IMR-90 (cell line): ENCODE data around the gene DTD1. TPM values are rescaled to one million over a fixed set of nuclear protein-coding genes. Genes with fewer than 3 reads are reported as not detected.

ENCODE experiments used
- ATAC-seq: fragments of 200-7000 bp; cut with Tn5 transposase; 2 replicates; pipeline ENCODE4 v1.9.1; 2020; ENCODE audit warnings: low read depth, mild to moderate bottlenecking, moderate library complexity
- BruUV-seq: library from RNA; stranded (reverse); fragments of 400-500 nt; replicated peaks from 2 replicates; lab custom pipeline; 2021; lab: Mats Ljungman, UMichigan
- CTCF ChIA-PET: fragments of 300-600 bp; formaldehyde crosslinking; extraction: SDS; loops from one replicate; lab custom pipeline; 2021; ENCODE audit warnings: antibody characterized with exemption; lab: Yijun Ruan, JAX
- POLR2A ChIA-PET: fragments of 300-600 bp; sonication (Branson Sonifier 250); formaldehyde crosslinking; loops from one replicate; lab custom pipeline; 2022; ENCODE audit warnings: antibody characterized with exemption; ENCODE audit not compliant: unreplicated experiment; lab: Charles Lee
- DNase-seq: peaks from one replicate; pipeline ENCODE4 v3.0.0; 2013
- H2AFZ ChIP-seq: replicated peaks from 2 replicates; pipeline ENCODE3; 2013; ENCODE audit warnings: low read length, mild to moderate bottlenecking; ENCODE audit not compliant: poor library complexity
- H2AK5ac ChIP-seq: 2 replicates; pipeline ENCODE4 v1.6.1; 2013; ENCODE audit warnings: low read depth, low read length, inconsistent platforms
- H2AK9ac ChIP-seq: replicated peaks from 2 replicates; pipeline ENCODE3; 2013; ENCODE audit warnings: mild to moderate bottlenecking, low read depth, low read length, moderate library complexity; ENCODE audit not compliant: poor library complexity
- H2BK120ac ChIP-seq: 2 replicates; pipeline ENCODE4 v1.6.1; 2013; ENCODE audit warnings: low read depth, low read length, inconsistent platforms
- H2BK15ac ChIP-seq: 3 replicates; pipeline ENCODE4 v1.6.1; 2013; ENCODE audit warnings: low read depth, low read length, inconsistent platforms
- H2BK20ac ChIP-seq: 2 replicates; pipeline ENCODE4 v1.6.1; 2013; ENCODE audit warnings: low read depth, mild to moderate bottlenecking, inconsistent platforms, low read length, moderate library complexity
- H2BK5ac ChIP-seq: 2 replicates; pipeline ENCODE4 v1.6.1; 2013; ENCODE audit warnings: mild to moderate bottlenecking, low read depth, low read length, inconsistent platforms; ENCODE audit not compliant: poor library complexity, severe bottlenecking
- H3K14ac ChIP-seq: replicated peaks from 2 replicates; pipeline ENCODE4 v1.6.1; 2013; ENCODE audit warnings: low read depth, low read length, inconsistent platforms
- H3K18ac ChIP-seq: 2 replicates; pipeline ENCODE4 v1.6.1; 2013; ENCODE audit warnings: low read depth, low read length, control low read depth
- H3K23ac ChIP-seq: 2 replicates; pipeline ENCODE4 v1.6.1; 2013; ENCODE audit warnings: low read depth, low read length, inconsistent platforms
- H3K27ac ChIP-seq: 2 replicates; pipeline ENCODE4 v1.5.1; 2013; ENCODE audit warnings: mild to moderate bottlenecking, control low read depth, low read length; ENCODE audit not compliant: insufficient read depth
- H3K27me3 ChIP-seq: 2 replicates; pipeline ENCODE4 v1.6.1; 2013; ENCODE audit warnings: low read length; ENCODE audit not compliant: control insufficient read depth, insufficient read depth
- H3K36me3 ChIP-seq: 2 replicates; pipeline ENCODE4 v1.6.1; 2013; ENCODE audit warnings: low read length, mixed read lengths; ENCODE audit not compliant: control insufficient read depth, insufficient read depth
- H3K4ac ChIP-seq: 2 replicates; pipeline ENCODE4 v1.6.1; 2013; ENCODE audit warnings: low read depth, low read length, inconsistent platforms
- H3K4me1 ChIP-seq: 2 replicates; pipeline ENCODE4 v1.6.1; 2013; ENCODE audit warnings: low read length, mixed read lengths; ENCODE audit not compliant: control insufficient read depth, insufficient read depth
- H3K4me2 ChIP-seq: 2 replicates; pipeline ENCODE4 v1.6.1; 2013; ENCODE audit warnings: low read depth, mild to moderate bottlenecking, control low read depth, low read length, moderate library complexity
- H3K4me3 ChIP-seq: 2 replicates; pipeline ENCODE4 v1.5.1; 2013; ENCODE audit warnings: low read depth, mild to moderate bottlenecking, control low read depth, low read length, moderate library complexity; ENCODE audit not compliant: insufficient read depth
- H3K56ac ChIP-seq: 2 replicates; pipeline ENCODE4 v1.6.1; 2013; ENCODE audit warnings: low read length, inconsistent platforms; ENCODE audit not compliant: insufficient read depth; ENCODE audit errors: extremely low read depth
- H3K79me1 ChIP-seq, 2 experiments: 2 replicates each; pipeline ENCODE4 v1.6.1; 2013; ENCODE audit warnings: low read length in 2 of 2, inconsistent platforms in 1 of 2, low read depth in 1 of 2
- H3K9ac ChIP-seq: 2 replicates; pipeline ENCODE4 v1.6.1; 2013; ENCODE audit warnings: low read depth, low read length, control low read depth
- H3K9me1 ChIP-seq: 2 replicates; pipeline ENCODE4 v1.6.1; 2013; ENCODE audit warnings: low read length, inconsistent platforms; ENCODE audit not compliant: insufficient read depth
- H3K9me3 ChIP-seq: 2 replicates; pipeline ENCODE4 v1.6.1; 2013; ENCODE audit warnings: low read length; ENCODE audit not compliant: control insufficient read depth, insufficient read depth
- H4K20me1 ChIP-seq: 2 replicates; pipeline ENCODE4 v1.6.1; 2013; ENCODE audit warnings: low read length, inconsistent platforms; ENCODE audit not compliant: insufficient read depth
- H4K5ac ChIP-seq: 2 replicates; pipeline ENCODE4 v1.6.1; 2013; ENCODE audit warnings: mild to moderate bottlenecking, low read depth, low read length, control low read depth
- H4K8ac ChIP-seq, 2 experiments: 2 replicates each; pipeline ENCODE4 v1.6.1; 2013; ENCODE audit warnings: low read depth in 2 of 2, low read length in 2 of 2, control low read depth in 1 of 2, inconsistent platforms in 1 of 2
- H4K91ac ChIP-seq: 2 replicates; pipeline ENCODE4 v1.6.1; 2013; ENCODE audit warnings: low read depth, low read length, inconsistent platforms; ENCODE audit not compliant: insufficient read depth
- BHLHE40 ChIP-seq: fragments of 150-350 bp; IDR thresholded peaks from 2 replicates; pipeline ENCODE4 v1.6.1; 2016; ENCODE audit warnings: mild to moderate bottlenecking, low read depth, low read length
- CEBPB ChIP-seq: IDR thresholded peaks from 2 replicates; pipeline ENCODE4 v1.6.1; 2012; ENCODE audit warnings: low read depth, low read length, improper control_type of control experiment
- CHD1 ChIP-seq: IDR thresholded peaks from 2 replicates; pipeline ENCODE4 v1.6.1; 2012; ENCODE audit warnings: low read depth, low read length, improper control_type of control experiment
- FOS ChIP-seq: fragments of 150-350 bp; IDR thresholded peaks from 2 replicates; pipeline ENCODE4 v1.6.1; 2016; ENCODE audit warnings: low read depth, low read length
- MAFK ChIP-seq: IDR thresholded peaks from 2 replicates; pipeline ENCODE4 v1.6.1; 2012; ENCODE audit warnings: low read depth, low read length, improper control_type of control experiment
- MAZ ChIP-seq: IDR thresholded peaks from 2 replicates; pipeline ENCODE4 v1.6.1; 2012; ENCODE audit warnings: low read depth, mild to moderate bottlenecking, low read length, improper control_type of control experiment, moderate library complexity, borderline replicate concordance
- MXI1 ChIP-seq: IDR thresholded peaks from 2 replicates; pipeline ENCODE4 v1.6.1; 2012; ENCODE audit warnings: low read depth, mild to moderate bottlenecking, low read length, moderate library complexity, borderline replicate concordance
- NFE2L2 ChIP-seq: fragments of 150-350 bp; IDR thresholded peaks from 2 replicates; pipeline ENCODE4 v1.6.1; 2016; ENCODE audit warnings: low read depth, mild to moderate bottlenecking, low read length
- POLR2A ChIP-seq: IDR thresholded peaks from 2 replicates; pipeline ENCODE4 v1.6.1; 2012; ENCODE audit warnings: mild to moderate bottlenecking, low read depth, low read length
- RAD21 ChIP-seq: IDR thresholded peaks from 2 replicates; pipeline ENCODE4 v1.6.1; 2012; ENCODE audit warnings: low read length, improper control_type of control experiment
- RCOR1 ChIP-seq: IDR thresholded peaks from 2 replicates; pipeline ENCODE4 v1.6.1; 2012; ENCODE audit warnings: mild to moderate bottlenecking, low read length, improper control_type of control experiment; ENCODE audit not compliant: insufficient replicate concordance
- RFX5 ChIP-seq: IDR thresholded peaks from 2 replicates; pipeline ENCODE4 v1.8.0; 2012; ENCODE audit warnings: low read depth, mild to moderate bottlenecking, low read length, moderate library complexity
- SMC3 ChIP-seq: fragments of 150-350 bp; IDR thresholded peaks from 2 replicates; pipeline ENCODE4 v1.6.1; 2016; ENCODE audit warnings: low read depth, mild to moderate bottlenecking, antibody characterized with exemption, low read length, moderate library complexity
- WGBS, 2 experiments: methylation state at CpG; one replicate each; pipeline versions ENCODE4 v1.1.5 to v1.1.7; 2013; ENCODE audit warnings: missing lambda C conversion rate in 2 of 2; ENCODE audit not compliant: insufficient read length in 1 of 2; ENCODE audit errors: extremely low coverage in 2 of 2; 5-methylcytosine and 5-hydroxymethylcytosine counted together
- dilution Hi-C: fragments of 300-500 bp; cut with HindIII; formaldehyde crosslinking; loops from one replicate; pipeline ENCODE4 v1.14.3; 2018; ENCODE audit warnings: low sequenced_read_pairs; ENCODE audit not compliant: unreplicated experiment
- in situ Hi-C: fragments of 300-500 bp; cut with MboI; formaldehyde crosslinking; loops from 3 replicates; pipeline ENCODE4 v1.14.3; 2019; ENCODE audit warnings: low sequenced_read_pairs, inconsistent platforms, mixed read lengths
- intact Hi-C: fragments of 100-400 bp; cut with micrococcal nuclease; formaldehyde crosslinking; loops from 2 replicates; pipeline ENCODE4 v1.10.0; 2022
- polyA plus RNA-seq, 3 experiments: library from polyadenylated mRNA; depleted of rRNA; stranded (reverse); fragments of >200 nt; gene quantifications; 2 replicates each; pipeline ENCODE4 v1.2.3, GENCODE V29; 2012; ENCODE audit warnings: low replicate concordance in 1 of 3
- total RNA-seq: library from RNA; depleted of rRNA; stranded (reverse); fragments of >200 nt; gene quantifications from 2 replicates; pipeline ENCODE4 v1.2.3, GENCODE V29; 2012
- TF ChIP-seq, protein P1 (sequence below): fragments of 150-350 bp; IDR thresholded peaks from 2 replicates; pipeline ENCODE4 v1.6.1; 2016; ENCODE audit warnings: low read depth, mild to moderate bottlenecking, low read length, moderate library complexity, borderline replicate concordance
- TF ChIP-seq, protein P2 (sequence below): fragments of 150-350 bp; IDR thresholded peaks from 2 replicates; pipeline ENCODE4 v1.6.1; 2017; ENCODE audit warnings: mild to moderate bottlenecking, antibody characterized with exemption, low read length, low read depth

The DTD1 gene
- total and polyA plus RNA-seq, 2 of the 4 experiments (the other 2 are of a cell fraction) = 73.1 to 101 TPM

DNA sequence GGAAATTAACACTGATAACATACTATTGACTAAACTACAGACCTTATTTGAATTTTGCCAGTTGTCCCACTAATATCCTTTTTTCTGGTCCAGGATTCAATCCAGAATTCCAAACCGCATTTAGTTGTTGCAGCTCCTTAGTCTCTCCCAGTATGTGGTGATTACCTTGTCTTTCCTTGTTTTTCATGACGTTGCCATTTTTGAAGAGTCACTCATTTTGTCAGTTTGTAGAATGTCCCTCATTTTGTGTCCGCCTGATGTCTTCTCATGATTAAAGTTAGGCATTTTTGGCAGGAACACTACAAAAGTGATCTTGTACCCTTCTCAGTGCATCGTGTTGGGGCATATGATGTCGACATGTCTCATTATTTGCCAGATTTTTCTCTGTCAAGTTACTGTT, 33.1 kb downstream of the DTD1 start:
- Histone ChIP-seq H4K8ac (no peak overlapping the region), H3K9me1 (no peaks in the 10 kb centered on the region; the same call in none of the 2 replicates), H3K4me2 (no peak overlapping the region), H2AK5ac (no peak overlapping the region), H2BK15ac (no peak overlapping the region), H3K27me3 (no peaks in the 10 kb centered on the region), H3K9ac (no peak overlapping the region), H3K36me3 (0 out of 2 replicates have a peak, but pooled peaks cover 3% of the 10 kb centered on the region), H4K5ac (no peak overlapping the region), H3K4ac (no peak overlapping the region), H4K91ac (no peak overlapping the region), H2AFZ (no peak overlapping the region), H3K4me1 (no peaks in the 10 kb centered on the region), H2BK120ac (no peak overlapping the region), H2BK20ac (no peak overlapping the region), H3K23ac (no peak overlapping the region), H4K20me1 (no peaks in the 10 kb centered on the region), H2BK5ac (no peak overlapping the region), H2AK9ac (no peak overlapping the region), H3K18ac (no peak overlapping the region), H3K4me3 (no peak overlapping the region), H3K79me1 (peaks cover 3 to 14% of the 10 kb centered on the region in 2 experiments; a peak in 3 of 4 replicates), H3K14ac (no peak overlapping the region), H3K9me3 (no peaks in the 10 kb centered on the region), H3K56ac (no peak overlapping the region), H3K27ac (no peak overlapping the region)
- DNase-seq (no peak), ATAC-seq (no peak)
- 92% methylated on average over 2 of the region's 5 CpGs; no CpG with 5 or more reads in 1 of the 2 experiments for WGBS, 2 experiments
- dilution Hi-C loops (no loop called here), in situ Hi-C loops (no loop called here), intact Hi-C loops (loop anchor here (10.0 kb wide), 1 partner anchor 206 kb away; no protein-coding TSS in a partner anchor)
- ChIA-PET POLR2A (no interaction called here), CTCF (no interaction called here)
- TF ChIP-seq, protein P1, sequence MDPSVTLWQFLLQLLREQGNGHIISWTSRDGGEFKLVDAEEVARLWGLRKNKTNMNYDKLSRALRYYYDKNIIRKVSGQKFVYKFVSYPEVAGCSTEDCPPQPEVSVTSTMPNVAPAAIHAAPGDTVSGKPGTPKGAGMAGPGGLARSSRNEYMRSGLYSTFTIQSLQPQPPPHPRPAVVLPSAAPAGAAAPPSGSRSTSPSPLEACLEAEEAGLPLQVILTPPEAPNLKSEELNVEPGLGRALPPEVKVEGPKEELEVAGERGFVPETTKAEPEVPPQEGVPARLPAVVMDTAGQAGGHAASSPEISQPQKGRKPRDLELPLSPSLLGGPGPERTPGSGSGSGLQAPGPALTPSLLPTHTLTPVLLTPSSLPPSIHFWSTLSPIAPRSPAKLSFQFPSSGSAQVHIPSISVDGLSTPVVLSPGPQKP = no peak
- TF ChIP-seq RCOR1 = no peak
- no peak for TF ChIP-seq POLR2A
- TF ChIP-seq MAFK = no peak
- no peak for TF ChIP-seq MAZ
- no peak for TF ChIP-seq CHD1
- TF ChIP-seq BHLHE40 = no peak
- TF ChIP-seq NFE2L2 = no peak
- no peak for TF ChIP-seq MXI1
- TF ChIP-seq SMC3 = no peak
- TF ChIP-seq RFX5 = no peak
- TF ChIP-seq CEBPB = no peak
- TF ChIP-seq RAD21 = no peak
- TF ChIP-seq FOS = no peak
- TF ChIP-seq, protein P2, sequence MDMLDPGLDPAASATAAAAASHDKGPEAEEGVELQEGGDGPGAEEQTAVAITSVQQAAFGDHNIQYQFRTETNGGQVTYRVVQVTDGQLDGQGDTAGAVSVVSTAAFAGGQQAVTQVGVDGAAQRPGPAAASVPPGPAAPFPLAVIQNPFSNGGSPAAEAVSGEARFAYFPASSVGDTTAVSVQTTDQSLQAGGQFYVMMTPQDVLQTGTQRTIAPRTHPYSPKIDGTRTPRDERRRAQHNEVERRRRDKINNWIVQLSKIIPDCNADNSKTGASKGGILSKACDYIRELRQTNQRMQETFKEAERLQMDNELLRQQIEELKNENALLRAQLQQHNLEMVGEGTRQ = no peak
- no TSS peak for BruUV-seq
